Naive thymus-derived CD4-positive, alpha-beta T cell (primary cell): ENCODE measurements around the gene SRP9. TPM values are rescaled to one million over a fixed set of nuclear protein-coding genes. Genes with fewer than 3 reads are reported as not detected.
"Not testable (repeated sequence)": the region's sequence is repeated elsewhere in the genome, so short reads cannot be mapped to it uniquely, and the experiment has no call there.

ENCODE experiments used
- ATAC-seq: fragments of 150-1000 bp; cut with Tn5 transposase; 2 replicates; pipeline ENCODE4 v1.10.0; 2021; ENCODE audit warnings: mild to moderate bottlenecking, moderate library complexity
- CTCF ChIA-PET: fragments of 350-600 bp; sonication (Branson Sonifier 250); formaldehyde crosslinking; loops from one replicate; lab custom pipeline; 2021; ENCODE audit warnings: antibody characterized with exemption; lab: Charles Lee
- POLR2A ChIA-PET: fragments of 350-600 bp; sonication (Branson Sonifier 250); formaldehyde crosslinking; loops from one replicate; lab custom pipeline; 2021; ENCODE audit warnings: antibody characterized with exemption, inconsistent platforms; lab: Charles Lee
- DNase-seq, 9 donors: peaks; one replicate each; pipeline versions ENCODE4 v3.0.0 to v3.0.0-alpha.2; 2020 to 2022; ENCODE audit warnings: mixed read lengths in 1 of 9
- H3K27ac ChIP-seq: one replicate; pipeline ENCODE4 v1.7.0; 2013; ENCODE audit warnings: mild to moderate bottlenecking, low read depth, low read length, moderate library complexity
- H3K27me3 ChIP-seq, 2 donors: one replicate each; pipeline ENCODE4 v1.7.0; 2013; ENCODE audit warnings: low read length in 2 of 2, mild to moderate bottlenecking in 2 of 2, moderate library complexity in 2 of 2; ENCODE audit not compliant: control insufficient read depth in 2 of 2, insufficient read depth in 2 of 2
- H3K36me3 ChIP-seq, 3 experiments: 1 replicate in 2 of 3; 2 replicates in 1 of 3; pipeline ENCODE4 v1.7.0; 2013; ENCODE audit warnings: low read length in 3 of 3, mild to moderate bottlenecking in 3 of 3, moderate library complexity in 1 of 3; ENCODE audit not compliant: insufficient read depth in 3 of 3, control insufficient read depth in 2 of 3
- H3K4me1 ChIP-seq, 2 donors: one replicate each; pipeline ENCODE4 v1.7.0; 2013; ENCODE audit warnings: low read length in 2 of 2, mild to moderate bottlenecking in 2 of 2, moderate library complexity in 1 of 2; ENCODE audit not compliant: control insufficient read depth in 2 of 2, insufficient read depth in 2 of 2
- H3K4me3 ChIP-seq: 2 replicates; pipeline ENCODE4 v1.7.0; 2013; ENCODE audit warnings: mild to moderate bottlenecking, low read length
- H3K9me3 ChIP-seq, 3 experiments: 1 replicate in 2 of 3; 2 replicates in 1 of 3; pipeline ENCODE4 v1.7.0; 2013; ENCODE audit warnings: low read length in 3 of 3; ENCODE audit not compliant: control insufficient read depth in 2 of 3
- H3K27ac Mint-ChIP-seq, 9 donors: one replicate each; pipeline ENCODE4 v1.8.0; 2020 to 2022; ENCODE audit warnings: mixed read lengths in 9 of 9, mild to moderate bottlenecking in 8 of 9, moderate library complexity in 5 of 9, inconsistent platforms in 2 of 9
- H3K27me3 Mint-ChIP-seq, 5 donors: one replicate each; pipeline ENCODE4 v1.8.0; 2021 to 2022; ENCODE audit warnings: mixed read lengths in 5 of 5, mild to moderate bottlenecking in 1 of 5
- H3K36me3 Mint-ChIP-seq, 5 donors: one replicate each; pipeline ENCODE4 v1.8.0; 2020 to 2022; ENCODE audit warnings: mixed read lengths in 5 of 5, mild to moderate bottlenecking in 3 of 5, inconsistent platforms in 1 of 5
- H3K4me1 Mint-ChIP-seq, 7 donors: one replicate each; pipeline ENCODE4 v1.8.0; 2020 to 2022; ENCODE audit warnings: mixed read lengths in 7 of 7, mild to moderate bottlenecking in 3 of 7, inconsistent platforms in 1 of 7
- H3K4me3 Mint-ChIP-seq, 10 donors: one replicate each; pipeline ENCODE4 v1.8.0; 2020 to 2022; ENCODE audit warnings: mild to moderate bottlenecking in 10 of 10, mixed read lengths in 10 of 10, moderate library complexity in 6 of 10, inconsistent platforms in 2 of 10
- H3K9me3 Mint-ChIP-seq, 11 donors: one replicate each; pipeline ENCODE4 v1.8.0; 2020 to 2022; ENCODE audit warnings: mixed read lengths in 11 of 11, mild to moderate bottlenecking in 4 of 11, inconsistent platforms in 1 of 11, moderate library complexity in 1 of 11
- intact Hi-C, 2 donors: fragments of 100-400 bp; cut with micrococcal nuclease; formaldehyde crosslinking; loops; one replicate each; pipeline ENCODE4 v1.15.1; 2023
- polyA plus RNA-seq, 2 donors: library from polyadenylated mRNA; unstranded; fragments of 300-500 nt; fragmentation: Illumina TruSeq; gene quantifications; one replicate each; pipeline ENCODE4 v1.2.3, GENCODE V29; 2021
- total RNA-seq, 6 experiments: library from RNA in 5 of 6; stranded (reverse) in 5 of 6; gene quantifications; 1 replicate in 5 of 6; 2 replicates in 1 of 6; pipeline ENCODE4 v1.2.3 and lab custom pipeline; 2021 to 2026

The SRP9 gene
- total and polyA plus RNA-seq, 7 experiments from 2014 or later, result 76.1 to 349 (median 167) TPM

DNA sequence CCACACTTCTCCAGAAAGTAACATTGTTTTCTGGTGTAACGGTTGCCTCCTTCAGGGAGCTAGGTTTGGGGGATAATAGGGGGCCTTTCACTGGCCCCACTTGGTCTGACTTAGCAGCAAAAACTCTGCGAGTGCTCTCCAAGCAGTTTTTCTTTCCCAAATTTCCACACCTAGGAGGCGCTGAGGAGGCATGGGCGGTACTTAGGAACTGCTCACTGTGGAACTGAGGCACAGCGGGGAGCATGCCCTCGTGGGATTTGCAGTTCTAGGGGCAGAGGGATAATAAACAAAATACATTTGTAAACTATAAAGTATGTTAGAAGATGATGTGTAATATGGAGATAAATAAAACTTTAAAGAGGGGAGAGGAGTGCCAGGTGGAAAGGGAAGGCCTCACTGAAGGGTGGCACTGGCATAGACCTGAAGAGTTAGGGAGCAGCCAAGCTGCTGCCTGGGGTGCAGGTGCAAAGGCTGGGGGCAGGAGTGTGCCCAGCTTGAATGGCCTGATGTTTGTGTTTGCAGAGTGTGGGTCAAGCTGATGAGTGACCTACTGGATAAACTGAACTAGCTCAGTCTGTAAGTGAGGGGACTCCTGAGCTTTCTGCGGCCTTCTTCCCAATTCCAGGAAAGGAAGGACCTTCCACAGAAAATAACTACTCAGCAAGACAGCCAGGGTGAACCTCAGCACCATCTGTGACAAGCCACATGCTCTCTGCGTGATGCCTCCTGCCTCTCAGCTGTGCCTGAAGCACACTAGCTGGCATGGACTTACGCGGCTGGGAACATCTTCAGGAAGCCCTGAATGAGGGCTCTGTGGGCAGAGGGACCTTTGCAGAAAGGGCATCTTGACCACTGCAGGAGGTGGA, 34.2 kb downstream of the SRP9 start:
- Mint-ChIP-seq H3K27me3 (peaks cover 0 to 23% (median 0%) of the 10 kb centered on the region in 5 donors), H3K9me3 (no peaks in the 10 kb centered on the region), H3K4me1 (peaks cover 0 to 19% (median 8%) of the 10 kb centered on the region in 7 donors), H3K36me3 (no peaks in the 10 kb centered on the region), H3K4me3 (peak overlapping the region in 3 of 10 donors; percentile 42 to 81 (median 81)), H3K27ac (peak overlapping the region in 1 of 9 donors; percentile 3)
- H3K27ac ChIP-seq, result no peak overlapping the region
- H3K4me3 ChIP-seq, result no peak overlapping the region
- ATAC-seq (no peak), DNase-seq (no peak)
- CTCF ChIA-PET, result interaction anchor here (1.3 kb wide), 1 partner anchor 34 kb away, joined by 5 read pairs; the partner anchor contains the start of gene SRP9
- no peaks in the 10 kb centered on the region for H3K9me3 ChIP-seq
- intact Hi-C loops, result loop anchor here in 1 of 2 donors (10.0 kb wide), 1 partner anchor 257 kb away; no protein-coding TSS in a partner anchor
- H3K27me3 ChIP-seq, result no peaks in the 10 kb centered on the region
- H3K36me3 ChIP-seq, result no peaks in the 10 kb centered on the region
- no peaks in the 10 kb centered on the region for H3K4me1 ChIP-seq
- POLR2A ChIA-PET, result interaction anchor here (0.9 to 4.4 kb wide), 2 partner anchors 34 to 344 kb away, joined by 3 to 30 read pairs; partner anchors contain the start of gene SRP9

DNA sequence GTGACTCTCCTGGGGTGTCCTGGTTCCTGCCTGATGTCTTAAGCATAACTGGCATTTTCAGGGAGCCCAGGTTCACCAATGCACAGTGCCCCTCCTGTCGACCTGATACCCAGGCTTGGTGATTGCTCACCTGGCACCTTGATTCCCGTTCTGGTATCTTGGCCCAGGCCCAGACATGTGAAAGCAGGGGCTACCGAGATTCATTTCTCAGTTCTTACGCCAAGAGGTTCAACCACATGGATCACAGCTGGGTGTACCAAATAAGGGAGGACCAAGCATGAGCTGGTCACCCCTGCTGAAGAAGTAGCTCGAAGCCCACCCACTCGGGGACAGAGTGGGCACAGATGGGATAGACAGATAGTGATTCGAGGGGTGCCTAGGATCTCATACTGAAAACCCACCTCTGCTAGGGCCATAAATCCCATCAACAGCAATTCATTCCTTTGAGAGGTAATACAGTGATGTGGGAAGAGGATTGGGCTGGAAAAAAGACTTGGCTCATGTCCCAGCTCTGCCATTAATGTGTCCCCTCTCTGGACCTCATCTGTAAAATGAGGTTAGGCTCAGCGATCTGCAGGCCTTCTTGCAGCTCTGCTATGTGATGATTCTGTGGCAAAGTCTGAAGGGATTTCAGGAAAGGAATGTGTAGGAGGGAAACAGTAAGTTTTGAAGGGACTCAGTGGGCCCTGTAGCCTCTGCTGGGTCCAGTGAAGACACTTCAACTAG, 35.0 kb downstream of the SRP9 start:
- no peak overlapping the region for H3K4me3 Mint-ChIP-seq
- no peak for ATAC-seq

DNA sequence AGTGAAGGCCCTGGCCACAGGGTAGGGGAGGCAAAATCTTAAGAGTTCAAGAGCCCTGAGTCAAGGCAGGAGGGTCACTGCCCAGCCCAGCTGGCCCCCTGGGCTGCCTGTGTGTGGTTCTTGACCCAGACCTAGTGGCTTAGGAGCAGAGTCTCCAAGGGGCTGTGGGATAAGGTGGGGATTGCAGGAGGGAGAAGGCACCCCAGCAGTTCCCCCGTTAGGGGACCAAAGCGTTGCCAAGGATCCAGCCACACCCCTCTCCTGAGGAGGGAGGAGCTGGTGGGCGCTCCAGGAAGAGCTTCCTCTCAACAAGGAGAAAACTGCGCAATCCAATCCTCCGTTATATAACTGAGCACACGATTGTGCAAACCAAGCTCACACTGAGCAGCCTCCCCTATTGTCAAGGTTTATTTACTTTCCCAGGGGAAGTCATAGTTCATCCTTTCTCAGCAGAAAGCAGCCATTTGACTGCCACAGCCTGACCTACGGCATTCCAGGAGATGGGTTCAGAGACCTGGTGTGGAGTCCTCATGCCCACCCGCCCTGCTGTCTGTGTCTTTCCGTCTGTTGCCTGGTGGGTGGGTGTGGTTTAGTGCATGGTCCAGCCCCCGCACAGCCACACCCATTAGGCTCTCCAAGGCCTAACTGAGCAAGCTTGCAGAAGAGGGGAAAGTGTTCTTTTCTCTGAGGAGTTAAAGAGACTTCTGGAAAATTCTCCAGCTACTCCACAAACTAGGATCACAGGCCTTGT, 35.8 kb downstream of the SRP9 start:
- Mint-ChIP-seq H3K36me3 (no peaks in the 10 kb centered on the region), H3K4me3 (no peak overlapping the region), H3K4me1 (peaks cover 0 to 19% (median 8%) of the 10 kb centered on the region in 7 donors), H3K27ac (no peak overlapping the region), H3K9me3 (no peaks in the 10 kb centered on the region), H3K27me3 (peaks cover 0 to 23% (median 0%) of the 10 kb centered on the region in 5 donors)
- H3K27me3 ChIP-seq, result no peaks in the 10 kb centered on the region
- H3K4me1 ChIP-seq, result no peaks in the 10 kb centered on the region
- ATAC-seq (peak; percentile 38), DNase-seq (no peak)
- intact Hi-C loops, result loop anchor here in 1 of 2 donors (10.0 kb wide), 1 partner anchor 259 kb away; no protein-coding TSS in a partner anchor
- no peak overlapping the region for H3K4me3 ChIP-seq
- H3K36me3 ChIP-seq, result no peaks in the 10 kb centered on the region
- H3K27ac ChIP-seq, result no peak overlapping the region
- ChIA-PET POLR2A (interaction anchor here (0.6 to 0.7 kb wide), 2 partner anchors 22 to 171 kb away, joined by 3 read pairs; no protein-coding TSS in a partner anchor), CTCF (interaction anchor here (0.5 to 1.2 kb wide), 4 partner anchors 98 to 382 kb away, joined by 3 to 5 read pairs (median 4); no protein-coding TSS in a partner anchor)
- H3K9me3 ChIP-seq, result no peaks in the 10 kb centered on the region

More for the DNA sequence above, 35.0 kb downstream of the SRP9 start:
- H3K36me3 Mint-ChIP-seq, result no peaks in the 10 kb centered on the region
- H3K27ac ChIP-seq, result no peak overlapping the region
- POLR2A ChIA-PET, result interaction anchor here (4.4 kb wide), 1 partner anchor 35 kb away, joined by 30 read pairs; the partner anchor contains the start of gene SRP9
- no peak overlapping the region for H3K4me3 ChIP-seq
- no peaks in the 10 kb centered on the region for H3K27me3 ChIP-seq
- H3K9me3 Mint-ChIP-seq, result no peaks in the 10 kb centered on the region
- peak overlapping the region in 1 of 9 donors; percentile 26 for H3K27ac Mint-ChIP-seq
- CTCF ChIA-PET, result interaction anchor here (1.0 to 1.3 kb wide), 2 partner anchors 35 to 99 kb away, joined by 5 read pairs; partner anchors contain the start of gene SRP9
- no peak for DNase-seq
- H3K9me3 ChIP-seq, result no peaks in the 10 kb centered on the region
- peaks cover 0 to 23% (median 0%) of the 10 kb centered on the region in 5 donors for H3K27me3 Mint-ChIP-seq
- H3K4me1 Mint-ChIP-seq, result peaks cover 0 to 19% (median 8%) of the 10 kb centered on the region in 7 donors
- intact Hi-C loops, result loop anchor here in 1 of 2 donors (10.0 kb wide), 1 partner anchor 258 kb away; no protein-coding TSS in a partner anchor
- no peaks in the 10 kb centered on the region for H3K36me3 ChIP-seq
- no peaks in the 10 kb centered on the region for H3K4me1 ChIP-seq

DNA sequence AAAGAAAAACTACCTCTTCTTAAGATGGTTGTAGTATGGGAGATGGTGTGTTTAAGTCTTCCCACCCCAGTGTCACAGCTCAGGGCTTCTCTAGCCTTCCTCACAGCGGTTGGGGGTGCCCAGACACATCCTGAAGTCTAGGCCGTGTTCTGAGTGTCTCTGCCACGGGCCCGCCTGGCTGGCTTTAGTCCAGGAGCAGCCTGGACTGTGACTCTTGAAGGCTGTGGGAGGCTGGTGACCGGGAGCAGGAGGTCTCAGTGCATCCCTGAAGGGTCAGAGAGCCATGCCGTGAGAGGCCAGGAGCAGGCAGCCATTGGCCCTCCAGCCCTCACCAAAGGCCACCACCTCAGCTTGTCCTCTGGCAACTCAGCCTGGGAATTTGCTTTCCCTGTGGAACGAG, 36.8 kb downstream of the SRP9 start:
- H3K4me3 ChIP-seq, result no peak overlapping the region
- no peak overlapping the region for H3K27ac Mint-ChIP-seq
- no peaks in the 10 kb centered on the region for H3K9me3 ChIP-seq
- no peak for ATAC-seq
- ChIA-PET POLR2A (interaction anchor here (0.7 kb wide), 1 partner anchor 62 kb away, joined by 4 read pairs; no protein-coding TSS in a partner anchor), CTCF (interaction anchor here (1.2 kb wide), 1 partner anchor 97 kb away, joined by 3 read pairs; no protein-coding TSS in a partner anchor)
- H3K27me3 Mint-ChIP-seq, result peaks cover 0 to 20% (median 0%) of the 10 kb centered on the region in 5 donors
- H3K4me3 Mint-ChIP-seq, result no peak overlapping the region
- no peaks in the 10 kb centered on the region for H3K36me3 Mint-ChIP-seq
- no peaks in the 10 kb centered on the region for H3K9me3 Mint-ChIP-seq
- no peak overlapping the region for H3K27ac ChIP-seq
- H3K27me3 ChIP-seq, result no peaks in the 10 kb centered on the region
- intact Hi-C loops, result loop anchor here in 1 of 2 donors (10.0 kb wide), 1 partner anchor 260 kb away; no protein-coding TSS in a partner anchor
- peaks cover 0 to 16% (median 8%) of the 10 kb centered on the region in 7 donors for H3K4me1 Mint-ChIP-seq
- no peaks in the 10 kb centered on the region for H3K36me3 ChIP-seq
- no peak for DNase-seq
- no peaks in the 10 kb centered on the region for H3K4me1 ChIP-seq

DNA sequence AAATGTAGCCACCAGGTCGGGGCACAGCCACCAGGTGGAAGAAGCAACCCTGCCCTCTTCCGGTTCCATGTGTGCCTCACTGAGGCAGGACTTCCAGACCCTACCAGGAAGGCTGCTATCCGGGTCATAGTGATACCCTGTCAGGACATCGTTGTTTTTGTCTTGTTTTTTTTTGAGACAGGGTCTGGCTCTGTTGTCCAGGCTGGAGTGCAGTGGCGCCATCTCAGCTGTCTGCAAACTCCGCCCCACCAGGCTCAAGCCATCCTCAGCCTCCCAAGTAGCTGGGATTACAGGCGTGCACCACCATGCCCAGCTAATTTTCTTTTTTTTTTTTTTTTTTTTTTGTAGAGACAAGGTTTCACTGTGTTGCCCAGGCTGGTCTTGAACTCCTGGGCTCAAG, 37.5 kb downstream of the SRP9 start:
- H3K4me3 ChIP-seq, H3K4me3 Mint-ChIP-seq, H3K27ac ChIP-seq, CTCF ChIA-PET, H3K27me3 ChIP-seq, H3K9me3 Mint-ChIP-seq, H3K9me3 ChIP-seq, H3K36me3 Mint-ChIP-seq, H3K36me3 ChIP-seq, H3K4me1 ChIP-seq, ATAC-seq, H3K27ac Mint-ChIP-seq, DNase-seq: not testable (repeated sequence)
- POLR2A ChIA-PET, result interaction anchor here (0.7 kb wide), 1 partner anchor 61 kb away, joined by 4 read pairs; no protein-coding TSS in a partner anchor
- H3K27me3 Mint-ChIP-seq, result peaks cover 0 to 17% (median 0%) of the 10 kb centered on the region in 5 donors
- H3K4me1 Mint-ChIP-seq, result peaks cover 0 to 12% (median 8%) of the 10 kb centered on the region in 7 donors
- intact Hi-C loops, result loop anchor here in 1 of 2 donors (10.0 kb wide), 1 partner anchor 260 kb away; no protein-coding TSS in a partner anchor
